IPS-NIHi7 (cell line): ENCODE results near the gene HTT.

Experiments used
- DNase-seq: peaks from one replicate; pipeline ENCODE4 v3.0.0; 2012; ENCODE audit warnings: mixed read lengths; ENCODE audit errors: extremely low spot score

The HTT gene

DNA sequence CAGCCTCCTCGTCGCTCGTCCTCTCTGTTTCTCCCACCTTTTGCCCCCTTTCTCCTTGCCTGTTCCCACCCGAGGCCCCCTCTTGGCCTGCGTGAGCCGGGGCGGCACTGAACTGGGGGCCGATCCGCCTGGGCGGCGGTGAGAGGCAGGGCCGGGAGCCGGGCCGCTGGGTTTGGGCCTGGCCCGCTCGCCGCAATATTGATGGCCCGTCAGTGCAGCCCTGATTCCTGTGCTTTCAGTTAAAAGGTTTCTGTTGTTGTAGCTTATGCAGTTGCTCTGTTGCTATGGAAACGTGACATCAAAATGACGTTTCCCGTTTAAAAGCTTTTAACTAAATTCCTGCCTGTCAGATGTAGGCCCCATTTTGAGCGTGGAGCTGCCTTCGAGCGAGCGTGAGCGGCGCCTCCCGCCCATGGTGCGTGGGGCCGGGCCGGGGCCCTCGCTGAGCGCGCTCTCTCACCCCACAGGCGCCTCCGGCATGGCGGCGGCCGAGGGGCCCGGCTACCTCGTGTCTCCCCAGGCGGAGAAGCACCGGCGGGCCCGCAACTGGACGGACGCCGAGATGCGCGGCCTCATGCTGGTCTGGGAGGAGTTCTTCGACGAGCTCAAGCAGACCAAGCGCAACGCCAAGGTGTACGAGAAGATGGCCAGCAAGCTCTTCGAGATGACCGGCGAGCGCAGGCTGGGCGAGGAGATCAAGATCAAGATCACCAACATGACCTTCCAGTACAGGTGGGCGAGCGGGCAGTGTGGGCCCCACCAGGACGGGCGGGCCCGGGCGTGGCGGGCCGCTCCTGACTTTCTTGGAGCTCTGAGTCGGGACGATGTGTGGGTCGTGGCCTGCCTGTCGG lies 174.6 kb downstream of the HTT start, which contains the start of gene MSANTD1:
Gene MSANTD1, plus strand, starts transcription at position 349 of the 851 bp plus-strand sequence. Its CDS starts 64 bp downstream, at position 413.
- DNase-seq: no peak

DNA sequence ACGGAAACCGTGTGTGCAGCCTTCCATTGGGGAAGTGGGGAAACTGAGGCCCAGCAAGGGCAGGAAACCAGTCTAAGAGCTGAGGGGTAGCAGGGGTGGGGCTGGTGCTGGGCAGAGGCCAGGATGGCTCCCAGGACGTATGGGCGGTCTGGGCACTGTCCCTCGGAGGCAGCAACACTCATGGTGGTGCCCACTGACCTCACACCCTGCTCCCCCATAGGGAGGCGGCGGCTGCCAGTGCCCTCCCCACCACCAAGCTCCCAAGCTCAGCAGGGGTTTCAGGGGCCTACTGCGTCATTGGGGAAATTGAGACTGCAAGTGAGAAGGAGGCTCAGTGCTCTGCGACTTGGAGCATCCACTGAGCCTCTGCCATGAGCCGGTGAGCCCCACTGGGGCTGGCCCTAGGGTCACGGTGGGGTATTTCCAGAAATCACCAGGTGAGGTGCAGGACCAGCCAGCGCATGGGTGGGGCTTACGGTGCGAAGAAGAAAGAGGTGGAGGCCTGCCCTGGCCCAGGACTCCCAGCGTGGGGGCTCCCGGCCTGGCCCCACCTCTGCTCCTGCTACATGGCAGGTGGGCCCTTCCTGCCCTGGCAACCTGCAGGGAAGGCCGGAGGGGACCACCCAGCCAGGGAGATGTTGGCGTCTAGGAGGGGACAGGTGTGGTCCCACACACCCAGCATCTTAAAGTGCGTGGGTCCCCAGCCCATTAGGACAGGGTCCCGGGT lies 175.4 kb downstream of the HTT start:
- DNase-seq: no peak

DNA sequence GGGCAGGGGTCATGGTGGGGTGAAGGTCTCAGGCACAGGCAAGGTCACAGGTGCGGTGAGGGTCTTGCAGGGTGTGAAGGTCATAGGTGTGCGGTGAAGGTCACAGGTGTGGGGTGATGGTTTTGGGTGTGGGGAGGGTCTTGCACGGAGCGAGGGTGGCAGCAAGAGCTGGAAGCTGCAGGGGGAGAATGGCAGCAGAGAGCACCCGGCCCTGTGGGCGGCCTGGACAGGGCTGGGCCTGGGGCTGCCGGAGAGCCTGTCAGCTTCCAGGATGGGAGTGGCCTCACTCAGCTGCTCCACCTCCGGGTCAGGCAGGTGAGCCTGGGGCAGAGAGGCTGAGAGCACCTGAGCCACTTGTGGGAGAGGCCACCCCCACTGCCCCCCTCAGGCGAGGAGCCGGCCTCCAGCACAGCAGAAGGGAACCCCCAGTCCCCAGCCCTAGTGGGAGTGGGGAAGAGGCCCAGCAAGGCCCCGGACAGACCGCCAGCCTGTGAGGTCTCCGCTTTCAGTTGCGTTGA lies 176.0 kb downstream of the HTT start:
- DNase-seq: peak; percentile 87

DNA sequence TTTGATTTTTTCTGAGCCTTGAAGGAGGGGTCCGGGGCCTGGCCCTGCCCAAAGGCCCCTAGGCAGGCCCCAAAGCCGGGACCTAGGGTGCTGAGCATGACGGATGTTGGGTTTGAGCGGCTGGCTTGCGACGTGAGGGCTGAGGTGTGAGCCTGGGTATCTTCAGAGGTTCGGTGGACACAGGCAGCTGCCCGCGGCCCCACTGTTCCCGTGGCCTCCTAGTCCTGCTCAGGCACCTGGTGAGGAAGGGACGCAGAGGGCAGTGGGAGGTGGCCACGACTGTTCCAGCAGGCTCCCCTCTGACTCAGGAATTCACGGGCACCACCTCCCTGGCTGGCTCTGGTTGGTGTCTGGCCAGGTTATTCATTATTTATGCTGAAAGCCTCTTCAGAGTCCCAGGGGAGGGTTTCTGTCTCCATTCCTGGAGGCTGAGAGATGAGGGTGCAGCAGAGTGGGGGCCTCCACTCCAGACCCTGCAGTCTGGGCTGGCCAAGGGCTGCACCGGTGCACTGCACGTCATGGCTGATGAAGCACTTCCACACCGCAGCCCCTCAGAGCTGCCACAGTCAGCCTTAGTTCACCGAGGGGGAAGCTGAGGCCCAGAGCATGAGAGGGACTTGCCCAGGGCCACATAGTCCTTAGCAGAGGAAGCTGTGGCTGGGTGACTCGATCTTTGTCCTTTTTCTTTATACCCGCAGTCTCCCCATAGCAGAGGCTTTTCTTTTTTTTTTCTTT lies 176.6 kb downstream of the HTT start:
- no peak for DNase-seq

DNA sequence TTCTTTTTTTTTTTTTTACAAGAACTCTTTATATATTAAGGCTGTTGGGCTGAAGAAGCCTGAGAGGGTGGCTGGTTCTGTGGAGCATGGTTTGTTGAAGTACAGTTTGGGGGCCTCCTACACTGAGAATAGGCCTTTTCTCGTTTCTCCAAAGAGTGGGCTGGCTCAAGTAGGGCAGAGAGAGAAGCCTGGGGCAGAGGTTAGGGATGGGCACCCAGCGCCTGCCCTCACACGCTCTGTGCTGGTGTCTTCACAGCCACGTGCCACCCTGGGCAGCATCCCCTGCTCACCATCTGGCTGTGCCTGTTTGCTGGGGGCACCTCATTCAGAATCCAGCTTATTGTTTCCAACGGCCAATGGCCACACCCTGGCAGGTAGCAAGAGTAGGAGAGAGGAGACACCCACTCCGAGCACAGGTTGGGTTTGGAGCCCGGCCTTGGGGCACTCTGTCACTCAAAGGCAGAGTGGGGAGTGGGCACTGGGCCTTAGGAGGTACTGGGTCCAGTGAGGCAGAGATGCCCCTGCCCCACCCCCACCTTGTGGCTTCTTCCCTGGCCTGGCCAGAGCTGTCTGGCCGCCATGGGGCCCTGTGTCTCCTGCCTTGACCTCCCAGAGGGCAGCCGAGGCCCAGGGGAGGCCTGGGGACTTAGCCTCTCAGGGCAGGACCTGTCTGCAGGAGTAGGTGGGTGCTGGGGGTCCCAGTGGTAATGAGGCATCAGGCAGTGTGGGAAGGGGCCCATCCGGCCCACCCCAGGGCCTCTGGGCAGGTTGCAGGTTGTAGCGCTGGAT lies 177.4 kb downstream of the HTT start:
- no peak for DNase-seq

DNA sequence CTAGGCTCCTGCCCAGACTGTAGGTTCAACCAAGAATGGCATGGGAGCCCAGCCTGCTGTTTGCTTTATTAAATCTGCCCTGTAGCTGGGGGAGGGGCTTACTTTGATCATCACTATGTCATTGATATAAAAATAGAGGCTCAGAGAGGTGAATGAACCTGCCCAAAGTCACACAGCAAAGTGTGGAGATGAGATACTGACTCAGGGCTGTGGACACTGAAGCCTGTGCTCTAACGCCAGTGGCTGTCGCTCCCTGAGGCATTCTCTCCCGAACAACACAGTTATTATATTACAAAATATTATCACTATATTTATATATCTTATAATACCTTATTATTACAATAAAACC lies 178.0 kb downstream of the HTT start:
- no peak for DNase-seq

DNA sequence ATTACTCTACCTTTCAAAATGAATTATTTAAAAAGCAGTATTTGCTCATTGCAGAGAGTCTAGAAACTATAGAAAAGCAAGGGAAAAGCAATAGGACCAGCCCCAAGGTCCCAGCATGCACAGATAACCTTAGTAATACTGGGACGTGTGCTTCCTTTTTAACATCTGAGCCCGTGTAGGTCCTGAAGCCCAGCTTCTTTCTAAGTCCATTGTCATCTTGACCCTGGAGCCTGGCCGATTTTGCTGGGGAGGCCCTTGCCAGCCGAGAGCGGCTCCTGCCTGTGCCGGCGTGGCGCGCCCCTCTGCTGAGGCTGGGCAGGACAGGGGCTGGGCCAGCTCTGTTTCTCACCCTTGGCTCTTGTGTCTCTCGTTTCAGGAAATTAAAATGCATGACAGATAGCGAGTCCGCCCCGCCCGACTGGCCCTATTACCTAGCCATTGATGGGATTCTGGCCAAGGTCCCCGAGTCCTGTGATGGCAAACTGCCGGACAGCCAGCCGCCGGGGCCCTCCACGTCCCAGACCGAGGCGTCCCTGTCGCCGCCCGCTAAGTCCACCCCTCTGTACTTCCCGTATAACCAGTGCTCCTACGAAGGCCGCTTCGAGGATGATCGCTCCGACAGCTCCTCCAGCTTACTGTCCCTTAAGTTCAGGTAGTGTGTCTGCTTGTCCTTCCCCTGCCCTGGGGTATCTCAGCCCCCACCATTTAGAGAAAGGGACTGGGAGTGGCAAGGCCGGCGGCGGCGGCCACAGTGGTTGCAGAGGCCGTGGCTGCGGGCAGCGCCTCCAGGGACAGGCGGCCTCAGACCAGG lies 178.6 kb downstream of the HTT start:
- no peak for DNase-seq

DNA sequence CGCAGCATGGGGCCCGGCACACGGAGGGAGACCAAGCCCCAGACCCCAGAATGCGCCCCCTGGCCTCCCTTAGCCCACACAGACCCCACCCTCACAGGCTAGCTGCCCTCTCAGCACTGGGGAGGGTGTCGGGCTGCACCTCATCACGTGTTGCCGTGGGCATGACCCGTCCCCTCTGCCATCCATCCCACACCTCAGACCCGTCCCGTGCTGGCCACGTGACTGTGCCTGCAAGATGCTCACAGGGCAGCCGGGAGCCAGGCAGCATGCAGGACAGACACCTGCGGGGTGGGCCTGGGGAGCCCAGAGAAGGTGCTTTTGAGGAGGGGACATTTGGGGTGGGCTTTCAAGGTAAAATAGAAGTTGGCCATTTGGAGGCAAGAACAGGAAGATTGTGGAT lies 179.3 kb downstream of the HTT start:
- DNase-seq: no peak

DNA sequence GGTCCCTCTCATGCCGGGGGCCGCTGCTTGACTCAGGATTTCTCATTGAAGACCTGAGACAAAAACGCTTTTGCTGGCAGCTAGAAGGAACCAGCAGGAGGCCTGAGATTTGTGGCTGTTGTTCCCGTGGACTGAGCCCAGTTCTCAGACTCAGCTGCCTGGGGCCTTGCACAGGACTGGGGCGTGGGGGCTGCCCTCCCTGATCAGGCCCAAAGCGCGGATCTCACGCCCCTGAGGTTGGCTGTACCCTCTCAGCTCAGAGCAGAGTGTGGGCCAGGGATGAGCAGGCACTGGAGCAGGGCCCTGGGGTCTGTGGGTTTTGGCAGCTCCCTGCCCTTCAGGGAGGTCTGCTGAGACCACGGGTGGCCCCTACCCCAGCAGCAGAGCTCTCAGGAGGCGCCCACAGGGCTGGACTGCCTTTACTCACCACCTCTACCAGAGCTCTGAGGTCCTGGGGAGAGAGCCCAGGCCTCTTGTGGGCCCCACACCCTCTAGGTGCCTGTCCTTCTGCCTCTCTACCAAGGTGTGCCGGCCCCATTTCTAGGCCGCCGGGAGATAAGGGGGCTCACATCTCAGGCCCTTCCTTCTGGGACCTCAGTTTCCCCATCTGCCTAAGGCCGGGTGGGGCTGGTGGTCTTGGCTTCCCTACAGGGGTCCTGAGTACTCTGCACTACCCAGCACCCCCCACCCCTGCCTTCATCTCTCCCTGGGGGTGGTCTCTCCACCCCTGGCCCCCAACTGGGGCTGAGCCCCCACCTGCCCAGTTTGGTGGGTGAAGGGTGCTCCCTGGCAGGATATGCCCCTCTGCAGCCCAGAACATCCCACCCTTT lies 180.0 kb downstream of the HTT start:
- no peak for DNase-seq

DNA sequence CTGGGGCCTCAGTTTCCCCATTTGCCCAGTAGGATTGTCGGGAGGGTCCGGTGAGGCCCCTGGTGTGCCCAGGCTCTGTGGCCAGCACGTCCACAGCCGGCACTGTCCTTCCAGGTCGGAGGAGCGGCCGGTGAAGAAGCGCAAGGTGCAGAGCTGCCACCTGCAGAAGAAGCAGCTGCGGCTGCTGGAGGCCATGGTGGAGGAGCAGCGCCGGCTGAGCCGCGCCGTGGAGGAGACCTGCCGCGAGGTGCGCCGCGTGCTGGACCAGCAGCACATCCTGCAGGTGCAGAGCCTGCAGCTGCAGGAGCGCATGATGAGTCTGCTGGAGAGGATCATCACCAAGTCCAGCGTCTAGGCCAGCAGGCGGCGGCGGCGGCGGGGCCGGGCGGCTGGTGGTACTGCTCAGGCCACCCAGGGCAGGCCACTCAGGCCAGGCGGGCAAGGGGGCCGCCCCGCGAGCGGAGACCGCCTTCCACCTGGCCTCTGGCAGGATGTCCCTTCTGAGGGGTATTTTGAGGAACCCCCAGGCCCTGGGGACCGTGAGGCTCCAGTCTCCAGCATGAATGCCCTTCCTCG lies 181.2 kb downstream of the HTT start:
- DNase-seq: no peak

DNA sequence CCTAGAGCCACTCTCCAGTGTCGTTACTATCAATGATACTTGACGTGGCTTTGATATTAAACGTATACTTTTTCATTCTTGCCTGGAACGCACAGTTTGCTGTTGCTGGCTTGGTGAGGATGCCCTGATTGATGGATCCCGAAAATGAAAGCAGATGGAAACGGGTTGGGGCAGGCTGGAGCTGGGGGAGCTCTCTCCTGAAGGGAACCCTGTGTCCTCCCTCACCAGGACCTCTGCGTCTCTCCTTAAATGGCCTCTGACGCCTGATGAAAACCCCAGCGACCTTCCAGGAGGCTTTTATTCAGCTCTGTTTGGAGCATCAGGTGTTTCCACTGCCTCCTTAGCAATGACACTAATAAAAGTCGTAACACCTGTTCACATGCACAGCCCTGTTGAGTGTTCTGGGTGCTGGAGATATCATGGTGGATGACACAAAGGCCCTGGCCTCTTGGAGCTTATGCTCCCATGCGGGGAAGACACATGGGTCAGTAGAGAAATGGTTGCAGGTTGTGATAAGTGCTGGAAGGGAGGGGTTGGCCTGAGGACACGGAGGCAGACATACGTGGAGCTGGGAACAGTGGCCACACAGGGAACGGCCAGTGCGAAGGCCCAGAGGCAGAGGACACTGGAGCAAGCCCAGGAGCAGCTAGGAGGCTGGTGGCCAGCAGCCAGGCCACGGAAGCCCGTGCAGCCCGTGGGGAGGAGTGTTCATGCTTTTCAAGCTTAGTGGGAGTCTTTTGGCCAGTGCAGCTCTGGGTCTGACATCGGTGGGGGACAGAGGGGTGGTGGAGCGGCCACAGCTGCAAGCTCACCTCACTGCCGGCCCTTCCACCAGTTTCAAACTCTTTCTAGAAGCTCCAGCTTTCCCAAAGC lies 182.0 kb downstream of the HTT start:
- DNase-seq: no peak

DNA sequence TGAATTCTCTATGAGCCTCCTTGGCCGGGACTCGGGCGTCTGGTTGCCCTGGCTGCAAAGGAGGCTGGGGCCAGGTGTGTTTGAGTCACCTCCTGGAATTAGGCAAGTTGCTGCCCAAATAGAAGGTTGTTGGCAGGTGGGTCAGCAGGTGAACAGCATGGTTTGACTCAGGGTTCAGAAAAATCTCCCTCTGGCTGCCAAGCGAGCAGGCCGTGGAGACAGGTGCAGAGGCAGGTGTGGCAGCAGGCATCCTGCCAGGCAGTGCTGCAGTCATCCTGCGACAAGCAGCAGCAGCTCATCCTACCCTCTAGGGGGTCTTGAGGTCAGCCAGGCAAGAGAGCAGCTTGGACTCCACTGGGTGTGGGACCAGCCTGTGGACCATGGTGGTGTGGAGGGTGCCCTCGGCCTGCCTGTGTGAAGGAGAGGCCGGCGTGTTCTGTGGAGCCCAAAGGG lies 182.6 kb downstream of the HTT start:
- DNase-seq: no peak

DNA sequence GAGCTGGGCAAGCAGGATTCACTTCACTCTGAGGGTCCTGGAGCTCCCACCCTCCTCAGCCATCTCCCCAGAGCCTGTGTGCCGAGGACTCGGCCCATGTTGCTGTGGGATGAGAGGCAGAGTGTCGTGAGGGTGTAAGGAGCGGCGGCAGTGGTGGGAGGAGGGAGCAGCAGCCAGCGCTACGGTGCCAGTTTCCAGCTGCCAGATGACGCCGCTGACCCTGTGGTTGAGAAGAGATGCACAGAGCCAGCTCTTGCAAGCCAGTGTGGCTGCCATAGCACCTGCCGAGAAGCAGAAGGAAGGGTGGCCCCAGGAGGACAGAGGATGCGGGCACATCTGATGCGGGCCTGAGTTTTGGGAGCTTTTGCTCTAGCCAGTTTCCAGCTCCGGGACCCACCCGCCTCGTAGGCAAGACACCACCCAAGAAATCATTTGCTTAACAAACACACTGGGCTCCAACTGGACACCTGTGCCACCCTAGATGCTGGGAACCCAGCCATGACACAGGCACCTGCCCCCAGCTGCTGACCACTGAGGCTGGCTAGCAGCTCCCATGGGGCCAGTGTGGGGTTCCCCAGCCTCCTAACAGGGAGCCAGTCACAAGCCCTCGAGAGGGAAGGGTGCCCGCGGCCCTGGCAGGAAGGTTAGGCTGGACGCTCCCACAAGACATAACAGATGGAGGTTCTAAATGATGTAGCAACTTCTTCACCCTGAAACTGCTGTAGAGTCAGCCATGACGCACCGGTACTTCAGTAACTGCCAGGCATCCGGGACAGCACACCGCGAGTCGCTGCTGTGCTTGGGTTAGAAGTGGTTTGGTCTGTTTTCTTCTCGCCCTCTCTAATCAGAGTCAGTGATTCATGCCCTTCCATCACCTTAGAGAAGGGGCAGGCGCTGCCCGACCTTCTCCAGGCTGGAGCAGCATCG lies 183.3 kb downstream of the HTT start:
- DNase-seq: no peak

DNA sequence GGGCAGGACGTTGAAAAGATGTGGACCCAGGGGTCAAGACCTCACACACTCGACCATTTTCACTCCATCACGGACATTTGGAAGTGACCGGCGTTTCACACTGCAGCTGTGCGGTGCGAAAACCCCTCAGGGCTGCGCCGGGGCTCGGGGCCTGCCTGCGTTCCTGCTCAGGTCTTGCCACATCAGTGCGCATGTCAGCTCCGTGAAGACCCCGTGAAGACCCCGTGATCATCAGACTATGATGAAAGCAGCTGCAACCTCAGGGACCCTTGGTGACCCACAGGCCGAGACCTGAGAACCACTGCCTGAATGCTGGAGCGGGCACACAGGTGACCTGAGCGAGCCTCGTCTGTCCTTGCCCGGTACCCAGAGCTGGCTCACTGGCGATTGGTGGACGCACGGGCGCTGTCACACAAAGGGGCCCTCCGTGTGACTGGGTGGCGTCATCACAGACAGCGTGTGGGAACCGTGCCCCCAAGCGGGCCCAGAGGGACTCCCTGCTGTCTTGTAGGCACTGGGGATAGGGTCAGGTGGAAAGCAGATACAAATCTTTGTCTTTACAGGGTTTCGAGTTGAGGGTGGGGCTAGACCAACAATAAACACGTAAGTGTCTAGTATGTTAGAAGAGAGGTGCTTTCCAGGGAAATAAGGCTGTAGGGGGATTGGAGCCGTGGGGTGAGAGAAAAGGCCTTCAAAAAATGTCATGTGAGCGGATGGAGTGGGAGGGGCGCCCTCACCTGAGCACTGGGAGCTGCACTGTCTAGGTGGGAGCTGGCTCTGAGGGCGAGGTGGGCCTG lies 187.1 kb downstream of the HTT start:
- DNase-seq: no peak

DNA sequence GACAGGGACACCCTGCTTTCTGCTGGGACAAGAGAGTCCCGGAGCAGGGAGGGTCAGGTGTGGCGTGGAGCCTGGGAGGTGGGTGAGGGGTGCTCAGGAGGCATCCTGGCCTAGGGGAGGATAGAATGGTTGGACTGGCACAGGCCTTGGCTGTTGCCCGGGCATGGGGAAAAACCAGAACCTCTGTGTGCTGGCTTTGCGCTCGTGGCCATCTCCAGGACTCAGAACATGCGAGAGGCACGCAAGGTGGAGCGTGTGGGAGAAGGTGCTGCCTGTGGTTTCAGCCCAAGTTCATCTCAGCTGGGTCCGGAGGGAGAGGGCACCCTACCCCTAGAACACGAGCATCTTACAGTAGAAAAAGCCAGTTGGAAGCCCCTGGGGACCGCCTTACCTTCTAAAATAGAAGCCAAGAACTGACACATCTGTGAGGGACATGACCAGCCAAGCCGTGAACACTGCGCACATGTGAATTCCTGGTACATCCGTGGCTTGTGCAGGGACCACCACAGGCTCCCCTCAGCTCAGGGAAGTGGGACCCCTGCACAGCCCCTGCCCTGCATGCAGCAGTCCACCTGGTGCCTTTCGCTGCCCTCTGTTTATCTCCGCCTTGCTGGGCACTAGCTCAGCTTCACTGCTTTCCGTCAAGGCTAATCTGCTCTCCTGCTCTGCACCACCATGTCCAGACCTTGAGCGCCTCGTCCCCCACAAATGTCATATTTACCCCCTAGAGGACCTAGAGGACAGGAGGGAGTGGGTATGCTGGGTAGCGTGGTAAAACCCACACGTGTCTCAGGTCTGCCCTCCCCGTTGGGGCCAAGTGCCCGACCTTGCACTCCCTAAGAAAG lies 187.9 kb downstream of the HTT start:
- no peak for DNase-seq
